ENCODE data around the gene EPAS1.

Gene EPAS1

GRCh38 chr2:46300406-46300832 is 3.2 kb downstream of the EPAS1 start:
- no peak for DNase-seq (ENCODE audit: low read depth in 2 of 2)

GRCh38 chr2:46302005-46302695 is 4.9 kb downstream of the EPAS1 start:
- no peak for DNase-seq (ENCODE audit: low read depth in 2 of 2)

- no peak for DNase-seq (ENCODE audit: low read depth in 2 of 2)
Measured at GRCh38 chr2:46303233-46303632, 6.0 kb downstream of the EPAS1 start.

- no peak for DNase-seq (ENCODE audit: low read depth in 2 of 2)
Measured at GRCh38 chr2:46303822-46304221, 6.6 kb downstream of the EPAS1 start.

GRCh38 chr2:46304635-46305034 is 7.4 kb downstream of the EPAS1 start:
- DNase-seq (ENCODE audit: low read depth in 2 of 2): no peak

- no peak for DNase-seq (ENCODE audit: low read depth in 2 of 2)
Measured at GRCh38 chr2:46305187-46305586, 8.0 kb downstream of the EPAS1 start.

GRCh38 chr2:46305767-46306166 is 8.6 kb downstream of the EPAS1 start:
- DNase-seq (ENCODE audit: low read depth in 2 of 2): no peak

- DNase-seq (ENCODE audit: low read depth in 2 of 2): no peak
Measured at GRCh38 chr2:46306330-46306751, 9.1 kb downstream of the EPAS1 start.

GRCh38 chr2:46306988-46307655 is 9.9 kb downstream of the EPAS1 start:
- no peak for DNase-seq (ENCODE audit: low read depth in 2 of 2)

- DNase-seq (ENCODE audit: low read depth in 2 of 2): no peak
Measured at GRCh38 chr2:46308081-46308480, 10.9 kb downstream of the EPAS1 start.

- DNase-seq (ENCODE audit: low read depth in 2 of 2): no peak
Measured at GRCh38 chr2:46308629-46309028, 11.4 kb downstream of the EPAS1 start.

GRCh38 chr2:46309052-46309953 is 12.1 kb downstream of the EPAS1 start:
- DNase-seq (ENCODE audit: low read depth in 2 of 2): no peak

GRCh38 chr2:46310446-46310845 is 13.2 kb downstream of the EPAS1 start:
- no peak for DNase-seq (ENCODE audit: low read depth in 2 of 2)

GRCh38 chr2:46311651-46312223 is 14.5 kb downstream of the EPAS1 start:
- DNase-seq (ENCODE audit: low read depth in 2 of 2): no peak

- no peak for DNase-seq (ENCODE audit: low read depth in 2 of 2)
Measured at GRCh38 chr2:46313063-46313462, 15.9 kb downstream of the EPAS1 start.

GRCh38 chr2:46314065-46314835 is 17.0 kb downstream of the EPAS1 start:
- no peak for DNase-seq (ENCODE audit: low read depth in 2 of 2)

- no peak for DNase-seq (ENCODE audit: low read depth in 2 of 2)
Measured at GRCh38 chr2:46315103-46315890, 18.1 kb downstream of the EPAS1 start.

GRCh38 chr2:46317094-46317486 is 19.9 kb downstream of the EPAS1 start:
- DNase-seq (ENCODE audit: low read depth in 2 of 2): no peak

GRCh38 chr2:46318579-46319460 is 21.6 kb downstream of the EPAS1 start:
- no peak for DNase-seq (ENCODE audit: low read depth in 2 of 2)

GRCh38 chr2:46319711-46320110 is 22.5 kb downstream of the EPAS1 start:
- no peak for DNase-seq (ENCODE audit: low read depth in 2 of 2)
